Nephron progenitor cell (in vitro differentiated cells): ENCODE measurements around the gene MTG1.
A peak's percentile ranks its signal among the peaks of the same experiment; 100 is the strongest.
"Not testable (repeated sequence)": the region's sequence is repeated elsewhere in the genome, so short reads cannot be mapped to it uniquely, and the experiment has no call there.

Source experiments
- DNase-seq: peaks from one replicate; pipeline ENCODE4 v3.0.0; 2021
- H3K27ac Mint-ChIP-seq: 2 replicates; pipeline ENCODE4 v1.8.0; 2021; ENCODE audit warnings: mild to moderate bottlenecking, moderate library complexity, mixed read lengths
- H3K27me3 Mint-ChIP-seq: 2 replicates; pipeline ENCODE4 v1.8.0; 2021; ENCODE audit warnings: mild to moderate bottlenecking, low read depth, mixed read lengths; ENCODE audit not compliant: poor library complexity
- H3K36me3 Mint-ChIP-seq: 2 replicates; pipeline ENCODE4 v1.8.0; 2021; ENCODE audit warnings: low read depth, mixed read lengths
- H3K4me1 Mint-ChIP-seq: 2 replicates; pipeline ENCODE4 v1.8.0; 2021; ENCODE audit warnings: mixed read lengths
- H3K4me3 Mint-ChIP-seq: 2 replicates; pipeline ENCODE4 v1.8.0; 2021; ENCODE audit warnings: mild to moderate bottlenecking, moderate library complexity, mixed read lengths
- H3K9me3 Mint-ChIP-seq: 2 replicates; pipeline ENCODE4 v1.8.0; 2021; ENCODE audit warnings: mild to moderate bottlenecking, moderate library complexity, mixed read lengths
- CTCF ChIP-seq: fragments of 200-600 bp; sonication (generic); IDR thresholded peaks from 2 replicates; pipeline ENCODE4 v1.5.0; 2021; ENCODE audit warnings: antibody characterized with exemption

Gene MTG1

GRCh38 chr10:133412381-133412711, 18.4 kb downstream of the MTG1 start:
- Mint-ChIP-seq H3K9me3 (peaks cover 85% of the 10 kb centered on the region), H3K4me3 (no peak overlapping the region), H3K36me3 (peaks cover 91% of the 10 kb centered on the region), H3K27me3 (peaks cover 7% of the 10 kb centered on the region), H3K27ac (no peak overlapping the region), H3K4me1 (no peaks in the 10 kb centered on the region)
- no peak for TF ChIP-seq CTCF
- DNase-seq: no peak

- not testable (repeated sequence) for DNase-seq, H3K27me3 Mint-ChIP-seq, H3K27ac Mint-ChIP-seq, H3K4me3 Mint-ChIP-seq, H3K4me1 Mint-ChIP-seq
- Mint-ChIP-seq H3K36me3 (peaks cover 85% of the 10 kb centered on the region), H3K9me3 (peaks cover 65% of the 10 kb centered on the region)
Observed at GRCh38 chr10:133414401-133414800, 20.4 kb downstream of the MTG1 start.

- no peak for TF ChIP-seq CTCF
- H3K4me1 Mint-ChIP-seq: no peaks in the 10 kb centered on the region
- H3K4me3 Mint-ChIP-seq: no peak overlapping the region
- no peak for DNase-seq
- peaks cover 15% of the 10 kb centered on the region for H3K27me3 Mint-ChIP-seq
- peaks cover 74% of the 10 kb centered on the region for H3K36me3 Mint-ChIP-seq
- no peak overlapping the region for H3K27ac Mint-ChIP-seq
- peaks cover 51% of the 10 kb centered on the region for H3K9me3 Mint-ChIP-seq
Observed at GRCh38 chr10:133415752-133416151, 21.8 kb downstream of the MTG1 start.

GRCh38 chr10:133418289-133418993, 24.5 kb downstream of the MTG1 start:
- peaks cover 24% of the 10 kb centered on the region for H3K9me3 Mint-ChIP-seq

GRCh38 chr10:133419211-133419950, 25.4 kb downstream of the MTG1 start:
- H3K4me3 Mint-ChIP-seq: no peak overlapping the region
- no peak overlapping the region for H3K27ac Mint-ChIP-seq
- no peak for DNase-seq
- no peaks in the 10 kb centered on the region for H3K4me1 Mint-ChIP-seq
- H3K9me3 Mint-ChIP-seq: peaks cover 19% of the 10 kb centered on the region
- peaks cover 37% of the 10 kb centered on the region for H3K36me3 Mint-ChIP-seq
- H3K27me3 Mint-ChIP-seq: peaks cover 39% of the 10 kb centered on the region
- TF ChIP-seq CTCF: no peak

More at GRCh38 chr10:133418289-133418993, 24.5 kb downstream of the MTG1 start:
- Mint-ChIP-seq H3K27me3 (peaks cover 35% of the 10 kb centered on the region), H3K4me3 (no peak overlapping the region), H3K4me1 (no peaks in the 10 kb centered on the region), H3K36me3 (peaks cover 47% of the 10 kb centered on the region), H3K27ac (peak overlapping the region; percentile 25)
- DNase-seq: no peak
- no peak for TF ChIP-seq CTCF

- no peak overlapping the region for H3K4me3 Mint-ChIP-seq
- H3K36me3 Mint-ChIP-seq: peaks cover 31% of the 10 kb centered on the region
- no peaks in the 10 kb centered on the region for H3K4me1 Mint-ChIP-seq
- no peak for DNase-seq
- no peak for TF ChIP-seq CTCF
- no peak overlapping the region for H3K27ac Mint-ChIP-seq
- peaks cover 13% of the 10 kb centered on the region for H3K9me3 Mint-ChIP-seq
- peaks cover 39% of the 10 kb centered on the region for H3K27me3 Mint-ChIP-seq
Observed at GRCh38 chr10:133420028-133420427, 26.1 kb downstream of the MTG1 start.
